ENCODE data around the gene BBS9.
"Not testable (repeated sequence)": the region's sequence is repeated elsewhere in the genome, so short reads cannot be mapped to it uniquely, and the experiment has no call there.

BBS9 gene

GRCh38 chr7:33262476-33262875 lies 133.1 kb downstream of the BBS9 start:
- ATAC-seq (no peak), DNase-seq (ENCODE audit: low spot score in 2 of 2) (no peak)
- peaks cover 13% of the 10 kb centered on the region for H3K4me1 Mint-ChIP-seq
- H3K36me3 Mint-ChIP-seq: no peaks in the 10 kb centered on the region
- no peak overlapping the region for H3K4me3 Mint-ChIP-seq
- no peaks in the 10 kb centered on the region for H3K9me3 Mint-ChIP-seq
- no peak overlapping the region for H3K27ac Mint-ChIP-seq

GRCh38 chr7:33271839-33272371 lies 142.5 kb downstream of the BBS9 start:
- DNase-seq (ENCODE audit: low spot score in 2 of 2); H3K36me3 Mint-ChIP-seq; H3K4me1 Mint-ChIP-seq; ATAC-seq; H3K27ac Mint-ChIP-seq; H3K4me3 Mint-ChIP-seq: not testable (repeated sequence)
- H3K9me3 Mint-ChIP-seq: peaks cover 16% of the 10 kb centered on the region

- Mint-ChIP-seq H3K4me3 (no peak overlapping the region), H3K36me3 (no peaks in the 10 kb centered on the region), H3K4me1 (no peaks in the 10 kb centered on the region), H3K27ac (no peak overlapping the region), H3K9me3 (peaks cover 24% of the 10 kb centered on the region)
- no peak for DNase-seq (ENCODE audit: low spot score in 2 of 2)
- ATAC-seq: no peak
Measured at GRCh38 chr7:33273356-33273755, 144.0 kb downstream of the BBS9 start.

- H3K36me3 Mint-ChIP-seq: no peaks in the 10 kb centered on the region
- DNase-seq (ENCODE audit: low spot score in 2 of 2) (no peak), ATAC-seq (no peak)
- H3K4me3 Mint-ChIP-seq: no peak overlapping the region
- peaks cover 22% of the 10 kb centered on the region for H3K9me3 Mint-ChIP-seq
- no peak overlapping the region for H3K27ac Mint-ChIP-seq
- H3K4me1 Mint-ChIP-seq: no peaks in the 10 kb centered on the region
Measured at GRCh38 chr7:33276325-33276724, 147.0 kb downstream of the BBS9 start.

GRCh38 chr7:33276729-33277128 lies 147.4 kb downstream of the BBS9 start:
- peak; percentile 16 for ATAC-seq
- no peak for DNase-seq (ENCODE audit: low spot score in 2 of 2)
- Mint-ChIP-seq H3K4me3 (no peak overlapping the region), H3K36me3 (no peaks in the 10 kb centered on the region), H3K9me3 (peaks cover 18% of the 10 kb centered on the region), H3K4me1 (no peaks in the 10 kb centered on the region), H3K27ac (no peak overlapping the region)

GRCh38 chr7:33278095-33278494 lies 148.7 kb downstream of the BBS9 start:
- peaks cover 19% of the 10 kb centered on the region for H3K9me3 Mint-ChIP-seq
- H3K36me3 Mint-ChIP-seq: no peaks in the 10 kb centered on the region

GRCh38 chr7:33286501-33286900 lies 157.1 kb downstream of the BBS9 start:
- H3K36me3 Mint-ChIP-seq: no peaks in the 10 kb centered on the region
- no peak overlapping the region for H3K4me3 Mint-ChIP-seq
- peaks cover 16% of the 10 kb centered on the region for H3K9me3 Mint-ChIP-seq
- no peak for DNase-seq (ENCODE audit: low spot score in 2 of 2)
- ATAC-seq: no peak
- no peak overlapping the region for H3K27ac Mint-ChIP-seq
- no peaks in the 10 kb centered on the region for H3K4me1 Mint-ChIP-seq

More at GRCh38 chr7:33278095-33278494, 148.7 kb downstream of the BBS9 start:
- ATAC-seq (no peak), DNase-seq (ENCODE audit: low spot score in 2 of 2) (no peak)
- Mint-ChIP-seq H3K4me1 (no peaks in the 10 kb centered on the region), H3K27ac (no peak overlapping the region), H3K4me3 (no peak overlapping the region)

GRCh38 chr7:33287738-33288137 lies 158.4 kb downstream of the BBS9 start:
- Mint-ChIP-seq H3K4me3 (no peak overlapping the region), H3K27ac (no peak overlapping the region), H3K4me1 (no peaks in the 10 kb centered on the region), H3K9me3 (peaks cover 16% of the 10 kb centered on the region), H3K36me3 (no peaks in the 10 kb centered on the region)
- ATAC-seq (no peak), DNase-seq (ENCODE audit: low spot score in 2 of 2) (no peak)

GRCh38 chr7:33298848-33299247 lies 169.5 kb downstream of the BBS9 start:
- H3K4me1 Mint-ChIP-seq: no peaks in the 10 kb centered on the region
- H3K36me3 Mint-ChIP-seq: no peaks in the 10 kb centered on the region
- ATAC-seq (no peak), DNase-seq (ENCODE audit: low spot score in 2 of 2) (no peak)
- H3K27ac Mint-ChIP-seq: no peak overlapping the region
- peaks cover 29% of the 10 kb centered on the region for H3K9me3 Mint-ChIP-seq
- no peak overlapping the region for H3K4me3 Mint-ChIP-seq

- Mint-ChIP-seq H3K27ac (no peak overlapping the region), H3K9me3 (peaks cover 29% of the 10 kb centered on the region), H3K36me3 (no peaks in the 10 kb centered on the region), H3K4me1 (no peaks in the 10 kb centered on the region), H3K4me3 (no peak overlapping the region)
- DNase-seq (ENCODE audit: low spot score in 2 of 2) (no peak), ATAC-seq (no peak)
Measured at GRCh38 chr7:33299425-33299824, 170.1 kb downstream of the BBS9 start.

- Mint-ChIP-seq H3K9me3 (peaks cover 29% of the 10 kb centered on the region), H3K36me3 (no peaks in the 10 kb centered on the region), H3K4me3 (no peak overlapping the region), H3K27ac (no peak overlapping the region), H3K4me1 (no peaks in the 10 kb centered on the region)
- DNase-seq (ENCODE audit: low spot score in 2 of 2) (no peak), ATAC-seq (no peak)
Measured at GRCh38 chr7:33300131-33300530, 170.8 kb downstream of the BBS9 start.

- DNase-seq (ENCODE audit: low spot score in 2 of 2) (no peak), ATAC-seq (no peak)
- Mint-ChIP-seq H3K4me1 (no peaks in the 10 kb centered on the region), H3K36me3 (no peaks in the 10 kb centered on the region), H3K9me3 (peaks cover 31% of the 10 kb centered on the region), H3K4me3 (no peak overlapping the region), H3K27ac (no peak overlapping the region)
Measured at GRCh38 chr7:33300742-33301141, 171.4 kb downstream of the BBS9 start.

- ATAC-seq; DNase-seq (ENCODE audit: low spot score in 2 of 2); H3K36me3 Mint-ChIP-seq; H3K4me3 Mint-ChIP-seq; H3K27ac Mint-ChIP-seq; H3K4me1 Mint-ChIP-seq: not testable (repeated sequence)
- H3K9me3 Mint-ChIP-seq: peaks cover 34% of the 10 kb centered on the region
Measured at GRCh38 chr7:33303978-33304557, 174.7 kb downstream of the BBS9 start.

GRCh38 chr7:33307205-33307604 lies 177.8 kb downstream of the BBS9 start:
- no peak overlapping the region for H3K27ac Mint-ChIP-seq
- no peak overlapping the region for H3K4me3 Mint-ChIP-seq
- H3K4me1 Mint-ChIP-seq: no peaks in the 10 kb centered on the region
- ATAC-seq (no peak), DNase-seq (ENCODE audit: low spot score in 2 of 2) (no peak)
- peaks cover 14% of the 10 kb centered on the region for H3K9me3 Mint-ChIP-seq
- no peaks in the 10 kb centered on the region for H3K36me3 Mint-ChIP-seq

GRCh38 chr7:33310546-33310945 lies 181.2 kb downstream of the BBS9 start:
- H3K4me3 Mint-ChIP-seq: no peak overlapping the region
- DNase-seq (ENCODE audit: low spot score in 2 of 2) (no peak), ATAC-seq (no peak)
- H3K9me3 Mint-ChIP-seq: peaks cover 18% of the 10 kb centered on the region
- H3K4me1 Mint-ChIP-seq: no peaks in the 10 kb centered on the region
- H3K27ac Mint-ChIP-seq: no peak overlapping the region
- H3K36me3 Mint-ChIP-seq: no peaks in the 10 kb centered on the region

- ATAC-seq: no peak
Measured at GRCh38 chr7:33325754-33326484, 196.6 kb downstream of the BBS9 start.

More at GRCh38 chr7:33325754-33326484, 196.6 kb downstream of the BBS9 start:
- H3K27ac Mint-ChIP-seq: no peak overlapping the region
- no peaks in the 10 kb centered on the region for H3K4me1 Mint-ChIP-seq
- no peaks in the 10 kb centered on the region for H3K36me3 Mint-ChIP-seq
- H3K9me3 Mint-ChIP-seq: peaks cover 16% of the 10 kb centered on the region
- no peak overlapping the region for H3K4me3 Mint-ChIP-seq
- no peak for DNase-seq (ENCODE audit: low spot score in 2 of 2)

Data from stimulated activated effector memory CD8-positive, alpha-beta T cell treated with anti-CD3 and anti-CD28 coated beads, Interleukin-12 subunit alpha, Interleukin-12 subunit beta, amount 100 ng/mL, for 72 hours (primary cell).